Endodermal cell (in vitro differentiated cells): ENCODE measurements around the gene C17orf50. TPM values are rescaled to one million over a fixed set of nuclear protein-coding genes. Genes with fewer than 3 reads are reported as not detected.

Experiments used
- DNase-seq: peaks from one replicate; pipeline ENCODE4 v3.0.0-alpha.2; 2017
- H3K27ac ChIP-seq: 2 replicates; pipeline ENCODE4 v1.5.1; 2013; ENCODE audit warnings: mild to moderate bottlenecking, low read depth, low read length, moderate library complexity
- H3K27me3 ChIP-seq: 2 replicates; pipeline ENCODE4 v1.6.1; 2013; ENCODE audit warnings: mild to moderate bottlenecking, low read length, moderate library complexity; ENCODE audit not compliant: insufficient read depth, control insufficient read depth, poor library complexity, severe bottlenecking
- H3K36me3 ChIP-seq: 2 replicates; pipeline ENCODE4 v1.7.0; 2013; ENCODE audit warnings: mild to moderate bottlenecking, low read length, moderate library complexity; ENCODE audit not compliant: control insufficient read depth, insufficient read depth
- H3K4me1 ChIP-seq: one replicate; pipeline ENCODE4 v1.7.0; 2013; ENCODE audit warnings: low read length; ENCODE audit not compliant: control insufficient read depth, insufficient read depth
- H3K4me3 ChIP-seq: 2 replicates; pipeline ENCODE4 v1.5.1; 2013; ENCODE audit warnings: mild to moderate bottlenecking, low read length, moderate library complexity
- H3K9ac ChIP-seq: 2 replicates; pipeline ENCODE4 v1.6.1; 2013; ENCODE audit warnings: mild to moderate bottlenecking, low read length, moderate library complexity; ENCODE audit not compliant: poor library complexity, severe bottlenecking; ENCODE audit errors: extremely low read depth
- H3K9me3 ChIP-seq: 2 replicates; pipeline ENCODE4 v1.6.1; 2013; ENCODE audit warnings: mild to moderate bottlenecking, low read length, moderate library complexity; ENCODE audit not compliant: control insufficient read depth
- H3K27ac Mint-ChIP-seq: 2 replicates; pipeline ENCODE4 v1.8.0; 2020; ENCODE audit warnings: mixed read lengths
- H3K27me3 Mint-ChIP-seq: 2 replicates; pipeline ENCODE4 v1.8.0; 2021; ENCODE audit warnings: mild to moderate bottlenecking, mixed read lengths; ENCODE audit not compliant: insufficient read depth
- H3K36me3 Mint-ChIP-seq: 2 replicates; pipeline ENCODE4 v1.8.0; 2020; ENCODE audit warnings: low read depth, mixed read lengths
- H3K4me1 Mint-ChIP-seq: 2 replicates; pipeline ENCODE4 v1.8.0; 2020; ENCODE audit warnings: mixed read lengths
- H3K4me3 Mint-ChIP-seq: 2 replicates; pipeline ENCODE4 v1.8.0; 2020; ENCODE audit warnings: mild to moderate bottlenecking, moderate library complexity, mixed read lengths
- H3K9me3 Mint-ChIP-seq: 2 replicates; pipeline ENCODE4 v1.8.0; 2020; ENCODE audit warnings: mild to moderate bottlenecking, mixed read lengths
- whole genome bisulfite sequencing, 2 experiments: methylation state at CpG; one replicate each; pipeline versions ENCODE4 v1.1.5 to v1.1.7; 2013; ENCODE audit warnings: missing lambda C conversion rate in 2 of 2, mixed read lengths in 1 of 2; ENCODE audit not compliant: insufficient coverage in 1 of 2, insufficient read length in 1 of 2; 5-methylcytosine and 5-hydroxymethylcytosine counted together
- total RNA-seq, 2 donors: library from RNA; stranded (reverse); fragmentation: NEBNext Ultra II Directional in 1 of 2; extraction: Animal tissue kit (Norgen Biotek cat#: 25700) in 1 of 2; gene quantifications; 2 replicates in 1 of 2; 3 replicates in 1 of 2; pipeline ENCODE4 v1.2.1, GENCODE V29; 2021
- TF ChIP-seq, protein P1 (sequence below): fragments of 200-600 bp; sonication (generic); conservative IDR thresholded peaks from 2 replicates; pipeline ENCODE4 v1.5.0; 2021; ENCODE audit warnings: antibody characterized with exemption, mild to moderate bottlenecking

Gene C17orf50
- total RNA-seq, 2 donors from 2014 or later = not detected

DNA sequence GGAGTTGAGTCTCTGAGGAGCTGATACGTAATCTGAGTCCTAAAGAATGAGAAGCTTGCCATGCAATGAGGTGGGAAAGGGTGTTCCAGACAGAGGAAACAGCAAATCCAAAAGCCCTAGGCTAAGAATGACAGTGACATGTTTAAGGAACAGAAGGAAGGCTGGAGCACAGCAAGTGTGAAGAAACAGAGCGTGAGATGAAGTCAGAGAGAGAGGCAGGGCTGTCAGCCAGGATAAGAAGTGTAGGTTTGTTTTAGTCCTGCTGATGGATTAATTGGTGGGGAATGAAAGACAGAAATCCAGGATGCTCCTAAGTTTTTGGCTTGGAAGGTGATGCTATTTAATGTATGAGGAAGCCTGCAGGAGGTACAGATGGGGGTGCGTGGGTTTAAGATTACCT, 20.3 kb downstream of the C17orf50 start:
- DNase-seq = no peak
- H3K27ac ChIP-seq = no peak overlapping the region
- no peaks in the 10 kb centered on the region for H3K4me1 ChIP-seq
- TF ChIP-seq, protein P1, sequence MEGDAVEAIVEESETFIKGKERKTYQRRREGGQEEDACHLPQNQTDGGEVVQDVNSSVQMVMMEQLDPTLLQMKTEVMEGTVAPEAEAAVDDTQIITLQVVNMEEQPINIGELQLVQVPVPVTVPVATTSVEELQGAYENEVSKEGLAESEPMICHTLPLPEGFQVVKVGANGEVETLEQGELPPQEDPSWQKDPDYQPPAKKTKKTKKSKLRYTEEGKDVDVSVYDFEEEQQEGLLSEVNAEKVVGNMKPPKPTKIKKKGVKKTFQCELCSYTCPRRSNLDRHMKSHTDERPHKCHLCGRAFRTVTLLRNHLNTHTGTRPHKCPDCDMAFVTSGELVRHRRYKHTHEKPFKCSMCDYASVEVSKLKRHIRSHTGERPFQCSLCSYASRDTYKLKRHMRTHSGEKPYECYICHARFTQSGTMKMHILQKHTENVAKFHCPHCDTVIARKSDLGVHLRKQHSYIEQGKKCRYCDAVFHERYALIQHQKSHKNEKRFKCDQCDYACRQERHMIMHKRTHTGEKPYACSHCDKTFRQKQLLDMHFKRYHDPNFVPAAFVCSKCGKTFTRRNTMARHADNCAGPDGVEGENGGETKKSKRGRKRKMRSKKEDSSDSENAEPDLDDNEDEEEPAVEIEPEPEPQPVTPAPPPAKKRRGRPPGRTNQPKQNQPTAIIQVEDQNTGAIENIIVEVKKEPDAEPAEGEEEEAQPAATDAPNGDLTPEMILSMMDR = no peak
- Mint-ChIP-seq H3K27ac (no peak overlapping the region), H3K27me3 (peaks cover 19% of the 10 kb centered on the region), H3K4me3 (no peak overlapping the region), H3K36me3 (no peaks in the 10 kb centered on the region), H3K4me1 (no peaks in the 10 kb centered on the region), H3K9me3 (no peaks in the 10 kb centered on the region)
- 82 to 88% methylated on average over 3 of the region's 3 CpGs for WGBS, 2 experiments
- H3K36me3 ChIP-seq = no peaks in the 10 kb centered on the region
- H3K9ac ChIP-seq = no peak overlapping the region
- no peaks in the 10 kb centered on the region for H3K9me3 ChIP-seq
- peaks cover 7% of the 10 kb centered on the region for H3K27me3 ChIP-seq
- H3K4me3 ChIP-seq = no peak overlapping the region

DNA sequence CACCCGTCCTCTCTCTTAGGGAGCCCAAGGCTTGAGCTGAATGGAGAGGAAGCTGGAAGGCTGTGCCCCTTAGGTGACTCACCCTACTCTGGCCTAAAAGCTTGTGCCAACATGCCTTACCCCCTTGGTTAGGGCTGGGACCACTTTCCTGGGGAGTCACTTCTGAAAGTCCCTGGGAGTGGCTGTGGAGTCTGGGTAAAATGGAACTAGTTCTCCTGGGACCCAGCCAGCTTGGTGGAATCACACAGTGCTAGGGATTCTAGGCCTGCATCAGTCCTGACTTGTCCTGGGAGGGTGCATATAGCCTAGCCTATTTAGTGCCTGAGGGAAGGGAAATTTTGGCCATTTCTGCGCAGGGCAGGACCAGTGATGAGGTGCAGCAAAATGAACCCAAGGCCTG, 24.2 kb downstream of the C17orf50 start:
- no peak overlapping the region for H3K9ac ChIP-seq
- H3K4me3 ChIP-seq = no peak overlapping the region
- peaks cover 35% of the 10 kb centered on the region for H3K27me3 Mint-ChIP-seq
- 89 to 100% methylated on average over 1 to 2 of the region's 2 CpGs for WGBS, 2 experiments
- H3K4me1 ChIP-seq = no peaks in the 10 kb centered on the region
- H3K27me3 ChIP-seq = peaks cover 29% of the 10 kb centered on the region
- no peaks in the 10 kb centered on the region for H3K4me1 Mint-ChIP-seq
- H3K27ac Mint-ChIP-seq = no peak overlapping the region
- no peaks in the 10 kb centered on the region for H3K36me3 Mint-ChIP-seq
- TF ChIP-seq, protein P1 = no peak
- no peaks in the 10 kb centered on the region for H3K9me3 ChIP-seq
- DNase-seq = no peak
- no peaks in the 10 kb centered on the region for H3K9me3 Mint-ChIP-seq
- H3K36me3 ChIP-seq = no peaks in the 10 kb centered on the region
- H3K27ac ChIP-seq = no peak overlapping the region
- no peak overlapping the region for H3K4me3 Mint-ChIP-seq

DNA sequence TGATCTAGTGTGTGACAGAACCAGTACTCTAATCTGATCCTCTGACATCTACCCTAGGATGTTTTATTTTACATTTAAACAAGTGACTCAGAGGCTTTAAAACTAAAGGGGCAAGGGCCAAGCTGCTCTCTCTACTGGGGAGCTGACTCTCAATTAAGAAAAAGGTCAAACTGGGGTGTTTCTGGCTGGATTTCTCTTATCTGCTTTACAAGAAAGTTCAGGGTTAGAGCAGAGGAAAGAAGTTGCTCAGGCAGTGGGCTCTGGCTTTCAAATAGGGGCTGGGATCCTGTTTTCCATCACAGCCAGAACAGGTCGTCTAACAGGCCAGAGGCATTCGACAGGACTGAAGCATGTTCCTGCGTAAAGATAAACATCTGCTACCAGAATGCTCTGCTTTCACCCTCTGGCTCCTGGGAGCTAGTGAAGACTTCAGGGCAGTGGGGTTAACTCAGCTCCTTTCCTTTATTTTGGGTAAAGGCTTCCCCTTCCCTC, 26.3 kb downstream of the C17orf50 start:
- no peaks in the 10 kb centered on the region for H3K36me3 Mint-ChIP-seq
- H3K27me3 ChIP-seq = peaks cover 36% of the 10 kb centered on the region
- 58 to 75% methylated on average over 2 to 3 of the region's 3 CpGs for WGBS, 2 experiments
- no peak overlapping the region for H3K4me3 Mint-ChIP-seq
- H3K9ac ChIP-seq = no peak overlapping the region
- no peaks in the 10 kb centered on the region for H3K36me3 ChIP-seq
- H3K27me3 Mint-ChIP-seq = peaks cover 41% of the 10 kb centered on the region
- H3K4me1 ChIP-seq = no peaks in the 10 kb centered on the region
- no peak for DNase-seq
- no peaks in the 10 kb centered on the region for H3K4me1 Mint-ChIP-seq
- H3K27ac ChIP-seq = no peak overlapping the region
- no peak overlapping the region for H3K4me3 ChIP-seq
- no peaks in the 10 kb centered on the region for H3K9me3 ChIP-seq
- H3K27ac Mint-ChIP-seq = no peak overlapping the region
- H3K9me3 Mint-ChIP-seq = no peaks in the 10 kb centered on the region
- TF ChIP-seq, protein P1 = no peak
